ENCODE measurements around the gene AK6. TPM values are rescaled to one million over a fixed set of nuclear protein-coding genes. Genes with fewer than 3 reads are reported as not detected.
A peak's percentile ranks its signal among the peaks of the same experiment; 100 is the strongest.
"Not testable (repeated sequence)": the region's sequence is repeated elsewhere in the genome, so short reads cannot be mapped to it uniquely, and the experiment has no call there.

AK6 gene
- total RNA-seq, 1 donor from 2014 or later: 36.1 TPM

- peak; percentile 86 for DNase-seq (ENCODE audit: low spot score, unreplicated experiment)
- peak within 1 kb of the TSS; percentile 98 for H3K4me3 Mint-ChIP-seq (ENCODE audit: low read depth)
- peaks cover 18% of the 10 kb centered on the region for H3K4me1 Mint-ChIP-seq (ENCODE audit: low read depth)
- TF ChIP-seq, protein P1, sequence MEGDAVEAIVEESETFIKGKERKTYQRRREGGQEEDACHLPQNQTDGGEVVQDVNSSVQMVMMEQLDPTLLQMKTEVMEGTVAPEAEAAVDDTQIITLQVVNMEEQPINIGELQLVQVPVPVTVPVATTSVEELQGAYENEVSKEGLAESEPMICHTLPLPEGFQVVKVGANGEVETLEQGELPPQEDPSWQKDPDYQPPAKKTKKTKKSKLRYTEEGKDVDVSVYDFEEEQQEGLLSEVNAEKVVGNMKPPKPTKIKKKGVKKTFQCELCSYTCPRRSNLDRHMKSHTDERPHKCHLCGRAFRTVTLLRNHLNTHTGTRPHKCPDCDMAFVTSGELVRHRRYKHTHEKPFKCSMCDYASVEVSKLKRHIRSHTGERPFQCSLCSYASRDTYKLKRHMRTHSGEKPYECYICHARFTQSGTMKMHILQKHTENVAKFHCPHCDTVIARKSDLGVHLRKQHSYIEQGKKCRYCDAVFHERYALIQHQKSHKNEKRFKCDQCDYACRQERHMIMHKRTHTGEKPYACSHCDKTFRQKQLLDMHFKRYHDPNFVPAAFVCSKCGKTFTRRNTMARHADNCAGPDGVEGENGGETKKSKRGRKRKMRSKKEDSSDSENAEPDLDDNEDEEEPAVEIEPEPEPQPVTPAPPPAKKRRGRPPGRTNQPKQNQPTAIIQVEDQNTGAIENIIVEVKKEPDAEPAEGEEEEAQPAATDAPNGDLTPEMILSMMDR (IDR thresholded peaks at IDR 0.05; ENCODE audit: unreplicated experiment): peak; percentile 56
- peaks cover 4% of the 10 kb centered on the region for H3K9me3 Mint-ChIP-seq (ENCODE audit: low read depth)
- H3K27me3 Mint-ChIP-seq: no peaks in the 10 kb centered on the region
- peaks cover 26% of the 10 kb centered on the region for H3K36me3 Mint-ChIP-seq (ENCODE audit: insufficient read depth)
- H3K27ac Mint-ChIP-seq: peak within 1 kb of the TSS; percentile 99
Measured at GRCh38 chr5:69414885-69415583, 45.7 kb upstream of the AK6 start, which contains the start of gene MARVELD2. Gene MARVELD2, plus strand, starts transcription at chr5:69415116. Its CDS starts 4,270 bp downstream, at chr5:69419386.

DNA sequence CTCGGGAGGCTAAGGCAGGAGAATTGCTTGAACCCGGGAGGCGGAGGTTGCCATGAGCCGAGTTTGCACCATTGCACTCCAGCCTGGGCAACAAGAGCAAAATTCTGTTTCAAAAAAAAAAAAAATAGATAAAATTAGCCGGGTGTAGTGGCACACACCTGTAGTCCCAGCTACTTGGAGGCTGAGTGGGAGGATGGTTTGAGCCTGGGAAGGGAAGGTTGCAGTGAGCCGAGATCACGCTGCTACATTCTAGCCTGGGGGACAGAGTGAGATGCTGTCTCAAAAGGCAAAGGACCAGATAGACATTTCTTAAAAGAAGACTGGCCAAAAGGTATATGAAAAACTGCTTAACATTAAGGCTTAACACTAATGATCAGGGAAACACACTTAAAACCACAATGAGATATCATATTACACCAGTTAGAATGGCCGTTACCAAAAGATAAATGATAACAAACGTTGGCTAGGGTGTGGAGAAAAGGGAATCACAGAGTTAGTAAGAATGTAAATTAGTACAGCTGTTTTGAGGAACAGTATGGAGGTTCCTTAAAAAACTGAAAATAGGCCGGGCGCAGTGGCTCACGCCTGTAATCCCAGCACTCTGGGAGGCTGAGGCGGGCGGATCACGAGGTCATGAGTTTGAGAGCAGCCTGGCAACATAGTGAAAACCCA is 35.5 kb upstream of the AK6 start:
- H3K9me3 Mint-ChIP-seq (ENCODE audit: low read depth): no peaks in the 10 kb centered on the region
- peaks cover 25% of the 10 kb centered on the region for H3K36me3 Mint-ChIP-seq (ENCODE audit: insufficient read depth)
- DNase-seq (ENCODE audit: low spot score, unreplicated experiment): no peak
- no peaks in the 10 kb centered on the region for H3K4me1 Mint-ChIP-seq (ENCODE audit: low read depth)
- no peaks in the 10 kb centered on the region for H3K27me3 Mint-ChIP-seq
- TF ChIP-seq, protein P1 (IDR thresholded peaks at IDR 0.05; ENCODE audit: unreplicated experiment): no peak
- no peak overlapping the region for H3K27ac Mint-ChIP-seq
- no peak overlapping the region for H3K4me3 Mint-ChIP-seq (ENCODE audit: low read depth)

GRCh38 chr5:69378376-69378775 is 9.1 kb upstream of the AK6 start:
- DNase-seq (ENCODE audit: low spot score, unreplicated experiment): no peak
- Mint-ChIP-seq H3K36me3 (ENCODE audit: insufficient read depth) (peaks cover 17% of the 10 kb centered on the region), H3K4me1 (ENCODE audit: low read depth) (no peaks in the 10 kb centered on the region), H3K4me3 (ENCODE audit: low read depth) (no peak overlapping the region), H3K27ac (no peak overlapping the region), H3K27me3 (no peaks in the 10 kb centered on the region), H3K9me3 (ENCODE audit: low read depth) (no peaks in the 10 kb centered on the region)
- TF ChIP-seq, protein P1 (IDR thresholded peaks at IDR 0.05; ENCODE audit: unreplicated experiment): no peak

GRCh38 chr5:69374911-69375446 is 5.7 kb upstream of the AK6 start:
- no peaks in the 10 kb centered on the region for H3K27me3 Mint-ChIP-seq
- DNase-seq (ENCODE audit: low spot score, unreplicated experiment): no peak

GRCh38 chr5:69372394-69372793 is 3.1 kb upstream of the AK6 start:
- no peaks in the 10 kb centered on the region for H3K27me3 Mint-ChIP-seq
- H3K27ac Mint-ChIP-seq: no peak overlapping the region
- TF ChIP-seq, protein P1 (IDR thresholded peaks at IDR 0.05; ENCODE audit: unreplicated experiment): no peak
- H3K36me3 Mint-ChIP-seq (ENCODE audit: insufficient read depth): peaks cover 16% of the 10 kb centered on the region
- DNase-seq (ENCODE audit: low spot score, unreplicated experiment): no peak
- H3K9me3 Mint-ChIP-seq (ENCODE audit: low read depth): no peaks in the 10 kb centered on the region
- no peak overlapping the region for H3K4me3 Mint-ChIP-seq (ENCODE audit: low read depth)
- peaks cover 18% of the 10 kb centered on the region for H3K4me1 Mint-ChIP-seq (ENCODE audit: low read depth)

More at GRCh38 chr5:69374911-69375446, 5.7 kb upstream of the AK6 start:
- H3K4me3 Mint-ChIP-seq (ENCODE audit: low read depth): no peak overlapping the region
- no peaks in the 10 kb centered on the region for H3K9me3 Mint-ChIP-seq (ENCODE audit: low read depth)
- H3K27ac Mint-ChIP-seq: no peak overlapping the region
- H3K36me3 Mint-ChIP-seq (ENCODE audit: insufficient read depth): peaks cover 16% of the 10 kb centered on the region
- TF ChIP-seq, protein P1 (IDR thresholded peaks at IDR 0.05; ENCODE audit: unreplicated experiment): no peak
- peaks cover 7% of the 10 kb centered on the region for H3K4me1 Mint-ChIP-seq (ENCODE audit: low read depth)

- Mint-ChIP-seq H3K4me1 (ENCODE audit: low read depth) (peaks cover 18% of the 10 kb centered on the region), H3K4me3 (ENCODE audit: low read depth) (peak overlapping the region; percentile 90), H3K27ac (peak overlapping the region; percentile 100), H3K36me3 (ENCODE audit: insufficient read depth) (peaks cover 12% of the 10 kb centered on the region)
- H3K9me3 Mint-ChIP-seq (ENCODE audit: low read depth); H3K27me3 Mint-ChIP-seq; DNase-seq (ENCODE audit: low spot score, unreplicated experiment): not testable (repeated sequence)
Measured at GRCh38 chr5:69370335-69370734, 1.0 kb upstream of the AK6 start.
